Dermis blood vessel endothelial cell (primary cell): Measurements from ENCODE around the gene EIF2AK3. TPM values are rescaled to one million over a fixed set of nuclear protein-coding genes. Genes with fewer than 3 reads are reported as not detected.
"Not testable (repeated sequence)": the region's sequence is repeated elsewhere in the genome, so short reads cannot be mapped to it uniquely, and the experiment has no call there.

ENCODE experiments used
- DNase-seq: peaks from one replicate; pipeline ENCODE4 v3.0.0; 2010
- total RNA-seq: library from RNA; depleted of rRNA; stranded (reverse); fragments of >200 nt; gene quantifications from 2 replicates; pipeline ENCODE4 v1.2.3, GENCODE V29; 2014

The EIF2AK3 gene
- total RNA-seq, 1 donor from 2014 or later: 30.1 TPM

- no peak for DNase-seq
Measured at GRCh38 chr2:88636026-88636425, 8.8 kb upstream of the EIF2AK3 start.

GRCh38 chr2:88632569-88632968, 5.3 kb upstream of the EIF2AK3 start:
- no peak for DNase-seq

- DNase-seq: no peak
Measured at GRCh38 chr2:88628571-88628939, 1.3 kb upstream of the EIF2AK3 start.

GRCh38 chr2:88627856-88628570, 749 bp upstream of the EIF2AK3 start:
- peak; percentile 97 for DNase-seq

GRCh38 chr2:88626171-88627054, 851 bp downstream of the EIF2AK3 start:
- DNase-seq: peak; percentile 47

- DNase-seq: no peak
Measured at GRCh38 chr2:88624477-88624876, 2.8 kb downstream of the EIF2AK3 start.

GRCh38 chr2:88623831-88624465, 3.3 kb downstream of the EIF2AK3 start:
- not testable (repeated sequence) for DNase-seq

GRCh38 chr2:88622307-88622706, 5.0 kb downstream of the EIF2AK3 start:
- DNase-seq: no peak

- DNase-seq: no peak
Measured at GRCh38 chr2:88621432-88621831, 5.8 kb downstream of the EIF2AK3 start.

- no peak for DNase-seq
Measured at GRCh38 chr2:88620015-88620414, 7.2 kb downstream of the EIF2AK3 start.

GRCh38 chr2:88615822-88616221, 11.4 kb downstream of the EIF2AK3 start:
- DNase-seq: no peak

- DNase-seq: no peak
Measured at GRCh38 chr2:88614497-88615157, 12.6 kb downstream of the EIF2AK3 start.

GRCh38 chr2:88613921-88614320, 13.3 kb downstream of the EIF2AK3 start:
- DNase-seq: no peak

GRCh38 chr2:88608184-88608583, 19.1 kb downstream of the EIF2AK3 start:
- DNase-seq: no peak

- no peak for DNase-seq
Measured at GRCh38 chr2:88607416-88607815, 19.8 kb downstream of the EIF2AK3 start.

GRCh38 chr2:88606371-88607030, 20.8 kb downstream of the EIF2AK3 start:
- DNase-seq: no peak

- DNase-seq: peak; percentile 53
Measured at GRCh38 chr2:88603146-88603545, 24.1 kb downstream of the EIF2AK3 start.

GRCh38 chr2:88602022-88602421, 25.2 kb downstream of the EIF2AK3 start:
- DNase-seq: no peak

GRCh38 chr2:88601286-88601685, 26.0 kb downstream of the EIF2AK3 start:
- DNase-seq: peak; percentile 82

GRCh38 chr2:88600038-88600465, 27.2 kb downstream of the EIF2AK3 start:
- peak; percentile 100 for DNase-seq

- DNase-seq: peak; percentile 45
Measured at GRCh38 chr2:88599527-88599926, 27.7 kb downstream of the EIF2AK3 start.

GRCh38 chr2:88597168-88597567, 30.1 kb downstream of the EIF2AK3 start:
- DNase-seq: no peak
